ENCODE data around the gene SMAD7.
A peak's percentile ranks its signal among the peaks of the same experiment; 100 is the strongest.

SMAD7 gene

DNA sequence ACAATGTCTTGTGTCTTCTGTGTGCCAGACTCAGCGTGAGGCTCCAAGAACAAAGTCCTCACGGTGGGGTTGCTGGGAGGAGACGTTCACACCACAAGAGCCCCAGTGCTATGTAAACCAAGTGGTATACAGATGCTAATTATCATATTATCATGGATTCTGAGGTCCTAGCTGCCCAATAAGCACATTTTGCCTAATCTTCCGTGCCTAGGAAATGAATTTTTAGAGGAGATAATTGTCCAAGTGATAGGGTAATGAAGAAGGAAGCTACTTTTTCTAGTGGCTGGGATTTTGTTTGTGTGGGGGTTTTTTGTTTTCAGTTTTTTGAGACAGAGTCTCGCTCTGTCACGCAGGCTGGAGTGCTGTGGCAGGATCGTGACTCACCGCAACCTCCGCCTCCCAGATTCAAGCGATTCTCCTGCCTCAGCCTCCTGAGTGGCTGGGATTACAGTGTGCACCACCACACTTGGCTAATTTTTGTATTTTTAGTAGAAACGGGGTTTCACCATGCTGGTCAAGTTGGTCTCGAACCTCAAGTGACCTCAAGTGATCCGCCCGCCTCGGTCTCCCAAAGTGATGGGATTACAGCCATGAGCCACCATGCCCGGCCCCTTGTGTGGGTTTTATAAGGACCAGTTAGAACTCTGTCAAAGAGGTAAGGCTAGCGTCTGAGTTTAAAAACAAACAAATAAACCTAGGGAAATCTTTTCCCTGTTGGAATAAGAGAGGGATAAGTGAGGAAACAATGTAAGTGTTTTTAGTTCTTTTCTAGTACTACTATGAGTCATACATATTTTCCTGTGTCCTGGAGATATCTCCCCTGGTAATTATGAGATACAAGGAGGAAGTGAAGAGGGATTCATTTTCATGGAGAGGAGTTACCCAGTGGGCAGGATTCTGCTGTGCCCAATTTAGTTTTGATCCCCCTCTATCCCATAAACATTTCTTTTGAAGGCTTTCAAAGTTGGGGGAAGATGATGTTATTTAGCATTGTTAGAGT lies 9.5 kb upstream of the SMAD7 start:
- DNase-seq, result no peak

DNA sequence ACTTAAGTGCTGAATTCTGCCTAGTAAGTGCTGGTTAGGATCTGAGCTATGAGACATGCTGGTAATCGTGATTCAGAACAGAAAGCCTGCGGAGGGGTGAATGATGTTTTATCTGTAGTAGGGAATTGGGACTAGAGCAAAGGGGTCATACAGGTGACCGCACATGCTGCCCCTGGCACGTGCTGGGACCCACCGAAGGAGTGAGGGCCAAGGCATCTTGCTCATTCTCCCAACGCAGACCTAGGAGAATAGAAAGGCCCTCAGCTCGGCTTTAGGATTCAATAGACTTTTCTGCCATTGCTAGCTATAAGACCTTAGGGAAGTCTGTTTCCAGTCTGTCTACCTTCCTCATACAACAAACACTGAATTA lies 8.8 kb upstream of the SMAD7 start:
- DNase-seq, result no peak

DNA sequence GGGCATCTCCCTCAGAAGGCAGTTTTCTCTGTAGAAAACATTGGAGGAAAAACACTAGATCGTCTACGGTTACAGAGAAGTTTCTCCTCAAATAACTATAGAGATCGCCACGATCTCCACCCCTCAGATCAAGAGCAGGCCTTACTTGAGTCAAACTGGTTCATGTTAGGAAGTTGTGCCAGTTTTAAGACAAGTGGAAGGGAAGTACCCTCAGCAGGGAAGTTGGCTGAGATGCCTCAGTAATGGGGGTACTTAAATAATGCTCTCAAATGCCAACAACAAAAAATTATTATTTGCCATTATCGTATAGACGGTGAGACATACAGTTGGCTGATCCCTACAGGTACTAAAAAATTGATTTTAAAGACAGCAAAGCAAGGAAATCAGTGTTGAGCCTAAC lies 8.2 kb upstream of the SMAD7 start:
- DNase-seq, result no peak

DNA sequence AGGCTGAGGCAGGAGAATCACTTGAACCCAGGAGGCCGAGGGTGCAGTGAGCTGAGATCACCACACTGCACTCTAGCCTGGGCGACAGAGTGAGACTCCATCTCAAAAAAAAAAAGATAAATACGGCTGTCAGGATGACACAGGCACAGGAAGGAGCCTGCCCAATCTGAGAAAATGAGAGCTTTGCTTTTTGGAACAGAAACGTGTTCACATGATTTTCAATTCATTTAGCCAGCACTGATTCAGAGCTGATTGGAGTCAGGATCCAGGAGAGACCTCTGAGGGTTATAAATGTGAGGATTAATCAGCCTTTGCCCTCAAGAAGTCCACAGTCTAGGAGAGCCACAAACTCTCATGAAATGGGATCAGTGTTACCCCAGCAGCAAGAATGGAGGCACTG lies 6.9 kb upstream of the SMAD7 start:
- DNase-seq, result no peak

DNA sequence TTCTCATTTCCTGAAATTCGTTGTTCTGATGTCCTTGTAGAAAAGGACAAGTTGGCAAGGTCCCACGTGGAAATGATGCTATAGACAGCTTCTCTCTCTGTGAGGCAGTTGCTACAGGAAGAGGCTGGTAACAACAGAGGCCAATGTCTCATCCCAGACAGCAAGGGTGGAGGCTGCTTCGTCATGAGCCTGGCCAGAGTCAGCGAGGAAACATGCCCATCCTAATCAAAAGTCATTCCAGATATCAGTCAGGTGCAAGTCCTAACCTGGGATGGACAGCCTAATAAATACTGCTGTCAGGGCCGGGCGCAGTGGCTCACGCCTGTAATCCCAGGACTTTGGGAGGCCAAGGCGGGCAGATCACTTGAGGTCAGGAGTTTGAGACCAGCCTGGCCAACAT lies 6.4 kb upstream of the SMAD7 start:
- no peak for DNase-seq

DNA sequence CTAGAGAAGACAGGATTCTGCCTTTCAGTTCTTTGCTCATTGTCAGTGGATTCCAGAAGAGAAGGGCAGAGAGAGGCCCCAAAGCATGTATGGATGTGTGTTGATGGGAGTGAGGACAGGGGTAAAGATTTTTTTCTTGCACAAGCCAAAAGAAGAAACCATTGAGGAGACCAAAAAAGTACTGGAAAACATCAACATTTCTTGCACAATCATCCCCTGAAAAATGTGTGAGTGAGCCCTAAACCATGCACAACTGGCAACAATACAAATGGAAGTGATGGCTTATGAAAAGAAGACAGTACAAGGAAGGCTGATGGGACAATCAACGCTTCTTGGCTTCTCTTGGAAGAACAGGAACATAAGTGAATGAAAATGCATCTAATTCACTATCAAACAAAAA lies 5.6 kb upstream of the SMAD7 start:
- DNase-seq, result no peak

DNA sequence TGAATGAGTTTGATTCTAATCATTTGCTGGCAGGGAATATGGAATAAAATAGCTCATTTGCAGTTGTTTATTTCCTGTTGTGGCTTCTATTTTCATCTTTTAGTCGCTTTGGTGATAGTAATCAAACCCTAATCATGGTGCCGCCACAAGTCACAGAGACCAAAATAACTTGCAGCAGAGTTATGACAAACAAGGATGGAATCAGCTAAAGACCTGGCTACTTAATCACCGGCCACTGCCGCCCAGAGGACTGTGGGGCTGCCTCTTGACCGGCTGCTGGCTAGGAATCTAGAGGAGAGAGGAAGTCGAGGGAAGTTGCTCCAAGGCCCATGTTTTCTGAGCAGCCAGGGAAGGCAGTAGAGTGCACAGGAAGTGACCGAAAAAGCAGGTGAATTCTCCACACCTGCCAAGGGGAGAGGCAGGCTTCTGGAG lies 5.1 kb upstream of the SMAD7 start:
- no peak for DNase-seq

DNA sequence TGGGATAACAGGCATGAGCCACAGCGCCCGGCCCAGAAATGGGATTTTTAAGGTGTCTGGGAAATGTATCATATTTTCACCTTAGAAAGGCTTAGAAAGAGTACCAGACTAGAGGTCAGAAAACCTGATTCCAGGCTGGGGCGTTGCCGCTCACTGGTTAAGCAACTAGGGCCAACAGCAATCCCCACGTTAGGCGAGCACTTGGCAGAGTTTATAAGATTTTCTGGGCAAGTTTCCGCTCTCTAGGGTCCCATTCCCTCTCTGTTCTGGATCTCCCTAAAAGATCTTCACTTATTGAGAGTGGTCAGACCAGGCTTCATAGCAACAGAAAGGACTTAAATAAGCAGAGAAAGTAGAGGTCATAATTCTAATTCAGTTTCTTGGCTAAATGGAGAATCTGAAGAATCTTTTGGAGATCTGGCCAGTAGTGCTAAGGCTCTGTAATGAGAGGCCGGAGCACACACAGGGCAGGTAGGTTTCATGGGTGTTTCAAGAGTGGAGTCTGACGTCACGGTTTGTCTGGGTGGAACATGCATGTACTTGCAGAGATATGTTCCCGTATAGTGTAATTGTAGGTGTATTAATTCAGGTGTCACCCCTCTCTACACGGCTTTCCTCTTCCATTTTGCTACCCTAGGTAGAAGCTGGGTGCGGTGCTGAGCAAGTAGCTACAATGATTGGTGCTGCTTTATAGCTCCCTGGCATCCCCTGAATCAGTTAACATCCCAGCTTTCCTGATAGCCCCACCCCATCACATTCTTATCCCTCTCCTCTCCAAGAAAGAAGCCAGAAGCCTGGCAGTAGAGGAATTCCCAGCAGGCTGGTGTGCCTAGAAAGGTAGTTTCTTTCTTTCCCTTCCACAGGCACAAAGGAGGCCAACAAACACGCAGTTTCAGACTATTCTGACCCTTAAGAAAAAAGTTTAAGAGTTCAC lies 4.4 kb upstream of the SMAD7 start:
- no peak for DNase-seq

DNA sequence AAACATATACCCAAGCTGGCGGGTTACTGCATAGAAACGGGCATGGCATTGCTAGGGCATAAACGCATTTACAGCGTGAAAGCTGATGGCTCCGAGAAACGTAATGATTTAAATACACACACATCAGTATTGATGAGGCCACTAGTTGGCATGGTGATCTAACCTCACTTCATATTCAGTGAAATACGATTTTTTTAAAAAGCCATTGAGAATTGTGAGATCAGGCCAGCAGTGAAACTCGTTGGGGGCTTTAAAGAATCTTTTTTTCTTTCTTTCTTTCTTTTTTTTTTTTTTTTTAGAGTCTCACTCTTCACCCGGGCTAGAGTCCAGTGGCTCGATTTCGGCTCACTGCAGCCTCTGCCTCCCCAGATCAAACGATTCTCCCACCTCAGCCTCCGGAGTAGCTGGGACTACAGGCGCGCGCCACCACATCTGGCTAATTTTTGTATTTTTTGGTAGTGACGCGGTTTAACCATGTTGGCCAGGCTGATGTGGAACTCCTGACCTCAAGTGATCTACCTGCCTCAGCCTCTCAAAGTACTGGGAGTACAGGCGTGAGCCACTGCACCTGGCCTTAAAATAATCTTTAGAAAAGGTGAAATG lies 2.4 kb upstream of the SMAD7 start:
- no peak for DNase-seq

DNA sequence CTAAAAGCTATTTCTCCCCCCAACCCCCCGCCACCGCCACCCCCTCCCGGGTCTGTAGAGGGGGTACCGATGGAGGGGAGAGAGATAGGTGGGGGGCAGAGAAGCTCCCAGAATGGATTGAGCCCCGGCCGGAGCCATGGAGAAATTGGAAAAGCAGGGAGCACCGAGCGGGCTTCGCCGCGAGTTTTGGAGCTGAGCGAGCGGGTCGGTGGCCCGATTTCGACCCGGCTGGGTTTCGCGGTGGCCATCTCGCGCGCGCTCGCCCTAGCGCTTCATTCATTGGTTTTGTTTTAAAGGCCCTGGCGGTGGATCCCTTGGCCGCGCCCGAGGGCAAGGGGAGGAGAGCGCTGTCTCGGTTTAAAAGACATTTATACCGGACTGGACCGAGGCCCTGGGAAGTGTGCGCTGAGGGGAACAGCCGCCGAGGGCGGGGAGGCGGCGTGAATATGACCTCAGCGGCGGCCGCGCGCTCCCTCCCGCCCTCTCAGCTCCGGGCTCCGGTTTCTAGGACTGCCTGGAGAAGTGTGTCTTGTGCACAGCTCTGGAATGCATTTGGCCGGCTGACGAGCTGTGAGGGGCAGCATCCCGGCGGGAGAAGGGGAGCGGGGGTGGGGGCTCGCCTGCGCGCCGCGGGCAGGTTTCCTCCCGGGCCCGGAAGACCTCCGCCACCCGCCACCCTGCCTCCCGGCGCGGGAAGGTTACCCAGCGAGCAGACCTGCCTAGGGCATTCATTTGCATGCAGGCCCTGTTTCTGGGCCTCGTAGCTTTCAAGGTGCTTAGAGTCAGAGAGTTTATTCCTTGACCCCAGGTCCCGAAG lies 1.7 kb upstream of the SMAD7 start:
- DNase-seq, result no peak

DNA sequence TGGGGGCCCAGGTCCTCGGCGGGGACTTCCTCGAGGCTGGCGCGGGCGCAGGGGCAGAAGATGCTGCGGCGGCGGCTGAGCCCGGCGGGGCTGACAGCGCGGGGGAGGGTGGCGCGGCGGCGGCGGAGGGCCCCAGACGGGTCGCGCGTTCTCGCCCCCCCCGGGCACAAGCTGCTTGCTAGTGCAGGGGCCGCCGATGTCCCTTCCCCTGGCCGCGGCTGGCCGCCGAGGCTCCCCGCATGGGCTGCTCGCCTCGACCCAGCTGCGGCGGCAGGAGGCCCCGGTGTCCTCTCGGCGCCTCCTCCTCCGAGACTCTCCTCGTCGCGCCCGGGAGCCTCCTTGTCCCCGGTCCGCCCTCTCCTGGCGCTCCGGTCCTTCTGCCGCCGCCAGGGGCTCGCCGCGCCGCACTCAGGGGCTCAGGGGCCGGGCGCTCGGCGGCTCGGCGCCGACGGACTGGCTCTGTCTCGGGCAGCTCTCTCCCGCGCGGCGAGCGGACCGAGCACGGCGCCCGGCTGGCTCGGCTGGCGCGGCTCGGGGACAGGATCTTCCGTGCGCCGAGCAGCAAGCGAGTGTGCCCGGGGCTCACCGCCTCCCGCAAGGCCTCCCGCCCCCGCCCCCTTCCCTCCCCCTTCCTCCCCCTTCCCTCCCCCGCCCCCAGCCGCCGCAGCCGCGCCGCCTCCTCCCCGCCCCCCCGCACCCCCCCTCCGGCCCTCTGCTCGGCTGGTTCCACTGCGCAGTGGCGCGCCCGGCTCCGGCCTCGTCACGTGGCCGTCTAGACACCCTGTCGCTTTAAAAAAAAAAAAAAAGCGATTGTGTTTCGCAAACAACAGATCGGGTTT lies 902 bp upstream of the SMAD7 start:
- peak; percentile 48 for DNase-seq

DNA sequence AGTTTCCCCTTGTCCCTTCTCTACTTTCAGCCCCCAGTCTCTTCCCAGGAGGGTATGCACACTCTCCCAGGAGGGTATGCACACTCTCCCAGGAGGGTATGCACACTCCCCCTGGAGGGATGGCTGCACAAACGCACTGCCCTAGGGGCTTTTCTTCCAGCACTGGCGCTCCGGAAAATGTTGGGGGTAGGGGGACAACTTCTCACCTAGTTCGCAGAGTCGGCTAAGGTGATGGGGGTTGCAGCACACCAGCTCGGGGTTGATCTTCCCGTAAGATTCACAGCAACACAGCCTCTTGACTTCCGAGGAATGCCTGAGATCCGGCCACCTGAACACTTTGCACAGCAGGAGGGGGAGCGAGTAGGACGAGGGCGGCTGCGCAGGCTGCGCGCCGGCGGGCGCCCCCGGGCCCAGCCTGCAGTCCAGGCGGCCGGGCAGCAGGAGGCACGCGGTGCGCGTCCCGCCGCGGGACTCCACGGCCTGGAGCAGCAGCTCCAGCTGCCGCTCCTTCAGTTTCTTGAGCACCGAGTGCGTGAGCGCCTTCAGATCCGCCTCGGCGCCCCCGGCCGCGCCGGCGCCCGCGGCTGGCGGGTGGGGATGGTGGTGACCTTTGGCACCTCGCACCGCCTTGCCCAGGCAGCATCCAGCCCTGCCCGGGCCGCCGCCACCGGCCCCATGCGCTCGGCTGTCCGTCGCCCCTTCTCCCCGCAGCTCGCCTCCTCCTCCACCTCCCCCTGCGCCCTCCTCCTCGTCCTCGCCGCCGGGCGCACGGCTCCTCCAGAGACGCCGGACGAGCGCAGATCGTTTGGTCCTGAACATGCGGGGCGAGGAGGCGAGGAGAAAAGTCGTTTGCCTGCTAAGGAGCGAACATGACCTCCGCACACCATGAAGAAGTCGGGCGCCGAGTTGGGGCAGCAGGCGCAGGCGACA lies 894 bp downstream of the SMAD7 start:
- DNase-seq, result no peak

DNA sequence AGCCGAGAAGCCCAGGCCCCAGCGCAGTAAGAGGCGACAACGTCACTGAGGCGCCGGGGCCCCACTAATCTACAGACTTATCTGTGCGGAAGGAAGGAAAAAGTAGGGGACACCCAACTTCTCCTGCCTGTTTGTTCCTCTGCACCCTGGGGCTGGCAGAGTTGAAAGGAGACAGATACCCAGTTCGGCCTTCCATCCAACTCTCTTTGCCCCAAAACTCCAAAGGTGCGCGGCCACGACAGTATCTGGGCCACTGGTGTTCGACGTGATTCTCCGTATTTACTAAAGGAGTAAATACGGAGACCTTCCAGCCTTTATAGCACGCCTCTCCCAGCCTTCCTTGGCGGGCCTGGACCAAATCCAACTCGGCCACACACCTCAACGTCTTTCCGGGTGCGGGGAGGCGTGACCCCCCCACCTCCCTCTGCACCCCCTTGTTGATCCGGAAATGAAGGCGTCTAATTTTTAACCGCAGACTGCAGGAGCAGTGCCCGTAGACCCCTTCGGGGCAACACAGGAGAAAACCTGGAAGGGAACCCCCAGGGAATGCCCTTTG lies 1.6 kb downstream of the SMAD7 start:
- no peak for DNase-seq

DNA sequence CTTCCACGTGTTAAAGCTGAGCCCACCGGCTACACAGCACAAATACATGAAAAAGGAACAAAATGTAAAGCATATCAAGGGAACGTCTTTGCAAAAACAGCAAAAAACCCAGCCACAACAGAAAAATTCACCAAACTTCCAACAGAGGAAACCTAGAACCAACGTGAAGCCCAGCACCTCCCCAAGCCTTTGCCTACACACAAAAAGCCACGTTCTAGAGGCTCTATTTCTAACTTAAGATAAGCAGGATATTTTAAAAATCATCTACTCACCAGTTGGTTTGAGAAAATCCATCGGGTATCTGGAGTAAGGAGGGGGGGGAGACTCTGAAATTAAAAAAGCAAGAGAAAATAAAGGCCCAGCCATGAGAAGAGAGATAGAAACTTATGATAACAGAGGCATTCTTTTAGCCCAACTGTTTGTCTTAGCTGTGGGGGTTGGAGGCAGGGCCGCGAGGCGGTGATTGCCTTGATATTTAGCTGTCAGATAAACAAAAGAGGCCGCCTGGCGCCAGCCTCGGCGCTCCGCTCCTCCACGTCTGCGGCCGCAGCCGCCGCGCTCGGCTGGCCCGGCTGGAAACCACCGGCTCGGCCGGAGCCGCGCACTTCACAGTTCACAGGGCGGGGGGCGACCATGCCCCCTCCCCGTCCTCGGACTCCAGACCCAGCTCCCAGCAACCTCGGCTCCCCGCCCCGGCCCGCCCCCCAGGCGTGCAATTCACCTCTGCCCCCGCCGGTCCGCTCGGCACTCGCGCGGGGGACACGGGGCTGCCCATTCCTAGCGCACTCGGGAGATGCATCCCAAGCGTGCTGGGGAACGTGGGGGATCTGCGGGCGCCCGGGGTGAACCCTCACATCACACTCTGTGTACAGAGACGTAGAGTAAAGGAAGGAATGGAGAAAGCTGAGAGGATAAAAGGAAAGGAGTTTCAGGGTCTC lies 2.4 kb downstream of the SMAD7 start:
- DNase-seq, result no peak

DNA sequence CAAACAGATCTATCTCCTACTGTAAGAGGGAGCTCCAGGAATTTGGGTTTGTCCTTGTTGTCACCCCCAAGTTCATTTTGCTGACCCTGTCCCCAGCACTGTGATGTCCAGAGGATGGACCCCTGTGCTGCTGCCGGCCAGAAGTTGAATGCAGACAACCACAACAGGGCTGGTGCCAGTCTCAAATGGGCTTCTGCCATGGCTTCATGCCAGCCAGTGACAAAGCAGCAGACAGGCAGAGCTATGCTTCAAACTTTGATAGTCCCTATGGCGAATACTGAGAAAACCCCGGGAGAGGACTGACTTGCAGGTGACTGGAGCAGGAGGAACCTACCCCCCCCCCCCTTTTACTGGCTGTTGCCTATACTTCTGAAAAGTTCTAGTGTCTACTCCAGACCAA lies 3.2 kb downstream of the SMAD7 start:
- no peak for DNase-seq

DNA sequence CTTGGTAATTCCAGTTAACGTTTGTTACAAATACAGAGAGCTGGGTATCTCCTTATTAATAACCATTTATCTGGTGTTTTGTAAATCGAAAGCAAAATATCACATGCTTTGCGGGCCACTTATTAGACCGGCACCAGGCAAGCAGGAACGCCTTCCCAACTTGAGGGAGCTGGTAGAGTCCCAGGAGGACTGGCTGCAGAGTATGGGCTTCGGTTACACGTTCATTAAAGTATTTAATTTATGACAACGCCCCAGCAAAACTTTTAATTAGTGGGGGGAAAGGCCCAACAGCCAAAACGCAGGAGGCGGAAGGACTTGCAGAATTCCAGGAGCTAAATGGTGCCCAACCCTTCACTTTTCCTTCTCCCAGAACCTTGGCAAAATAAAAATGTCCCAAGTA lies 3.7 kb downstream of the SMAD7 start:
- DNase-seq, result no peak

DNA sequence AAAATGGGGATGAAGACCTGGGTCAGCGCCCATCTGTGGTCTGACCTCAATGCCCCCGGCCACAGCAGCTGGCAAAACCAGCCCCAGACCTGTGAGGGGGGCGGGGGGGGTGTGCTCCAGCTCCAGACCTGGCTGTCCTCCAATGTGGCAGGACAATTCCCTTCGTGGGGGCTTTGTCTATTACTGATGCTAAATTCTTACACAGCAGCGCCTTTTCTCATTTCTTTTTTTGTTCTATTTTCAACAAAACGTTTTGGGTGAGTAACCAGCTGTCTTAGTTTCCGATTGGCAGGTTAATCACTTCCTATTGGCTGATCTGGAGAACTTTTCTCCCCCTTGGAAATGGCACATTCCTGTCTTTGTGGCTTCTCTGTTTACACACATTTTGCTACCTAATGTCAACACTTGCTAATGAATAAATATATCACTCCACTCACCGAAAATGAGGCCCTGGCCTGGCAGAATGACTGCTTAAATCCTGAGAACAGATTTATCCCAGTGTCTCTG lies 4.4 kb downstream of the SMAD7 start:
- no peak for DNase-seq

DNA sequence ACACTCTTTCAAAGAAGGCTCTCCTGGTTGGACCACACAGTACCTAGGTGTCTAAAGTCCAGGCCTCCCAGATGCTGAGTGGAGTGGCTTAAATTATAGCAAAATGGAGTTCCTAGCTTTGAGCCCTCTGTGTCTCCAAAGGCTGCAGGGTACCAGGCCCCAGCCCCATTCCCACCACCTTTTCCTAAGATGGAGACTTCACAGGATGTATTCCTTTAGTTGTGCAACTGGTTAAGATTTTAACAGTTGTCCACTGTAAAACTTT lies 4.9 kb downstream of the SMAD7 start:
- DNase-seq, result no peak

DNA sequence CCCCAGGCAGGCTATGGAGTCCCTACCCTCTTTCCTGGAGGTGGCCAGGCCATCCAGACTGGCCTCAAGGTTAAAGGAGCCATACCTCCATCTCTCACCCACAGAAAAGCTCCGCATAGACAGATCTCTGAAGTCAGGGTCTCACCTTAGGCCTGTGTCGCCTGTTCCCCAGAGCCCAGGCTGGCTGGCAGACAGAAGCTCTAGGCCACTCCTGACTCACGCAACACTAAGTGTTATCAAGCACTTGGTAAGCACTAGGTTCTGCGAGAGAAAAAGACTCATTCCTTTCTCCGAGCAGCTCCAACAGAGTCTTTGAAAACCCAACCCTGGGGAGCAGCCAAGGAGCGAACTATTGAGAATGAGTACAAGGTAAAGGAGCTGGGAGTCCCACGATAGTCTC lies 6.1 kb downstream of the SMAD7 start:
- DNase-seq, result no peak

Measured in NCI-H446 treated with DMSO at 0.1 percent for 48 hours (cell line).